ENCODE measurements around the gene SLX9. TPM values are rescaled to one million over a fixed set of nuclear protein-coding genes. Genes with fewer than 3 reads are reported as not detected.
A peak's percentile ranks its signal among the peaks of the same experiment; 100 is the strongest.

The SLX9 gene
- total and polyA plus RNA-seq, 2 donors (not counting 1 experiment from before 2014, with no cell fraction given) = 11.7 to 15.9 TPM

GRCh38 chr21:44929799-44930542 is 9.9 kb upstream of the SLX9 start:
- no peaks in the 10 kb centered on the region for H3K27me3 Mint-ChIP-seq
- peak overlapping the region; percentile 98 for H3K4me2 ChIP-seq (replicated peaks; ENCODE audit: low read depth, low read length, poor library complexity, severe bottlenecking)
- peaks cover 68% of the 10 kb centered on the region for H3K4me1 Mint-ChIP-seq
- TF ChIP-seq CTCF (IDR thresholded peaks at IDR 0.05) (no peak), EZH2 (IDR thresholded peaks at IDR 0.05; ENCODE audit: borderline replicate concordance, insufficient read depth, low read depth, low read length, poor library complexity, severe bottlenecking) (no peak)
- peak overlapping the region; percentile 78 for H3K9ac ChIP-seq (ENCODE audit: low read length)
- H3K27ac ChIP-seq (ENCODE audit: low read length in 2 of 2) = peak overlapping the region; percentile 74 to 89
- peaks cover 2% of the 10 kb centered on the region for H3K9me3 Mint-ChIP-seq (ENCODE audit: insufficient read depth)
- H2AFZ ChIP-seq (ENCODE audit: insufficient read depth, low read depth, low read length, poor library complexity, severe bottlenecking) = no peak overlapping the region
- H3K4me3 Mint-ChIP-seq = peak overlapping the region; percentile 85
- peaks cover 13% of the 10 kb centered on the region for H4K20me1 ChIP-seq (ENCODE audit: control insufficient read depth, insufficient read depth, low read length, poor library complexity, severe bottlenecking)
- WGBS (ENCODE audit: insufficient coverage) = 64% methylated on average over 6 of the region's 9 CpGs
- no peaks in the 10 kb centered on the region for H3K27me3 ChIP-seq (replicated peaks in 1 of 4; ENCODE audit: control extremely low read depth in 1 of 4, control insufficient read depth in 3 of 4, insufficient read depth in 4 of 4, low read length in 3 of 4)
- H3K4me1 ChIP-seq (ENCODE audit: control insufficient read depth in 2 of 2, insufficient read depth in 2 of 2, low read length in 2 of 2) = peaks cover 63 to 80% of the 10 kb centered on the region in 2 donors
- ATAC-seq (ENCODE audit: low read depth) (no peak), DNase-seq (peak; percentile 28)
- H3K9me3 ChIP-seq (ENCODE audit: control extremely low read depth in 1 of 3, control insufficient read depth in 2 of 3, insufficient read depth in 1 of 3, low read length in 2 of 3) = peaks cover 0 to 9% (median 0%) of the 10 kb centered on the region in 3 donors
- peak overlapping the region in 3 of 5 experiments; percentile 2 to 13 (median 3) for H3K4me3 ChIP-seq (ENCODE audit: control extremely low read depth in 1 of 5, extremely low read depth in 1 of 5, insufficient read depth in 1 of 5, low read depth in 2 of 5, low read length in 4 of 5)
- POLR2A ChIA-PET = interaction anchor here (0.7 to 2.2 kb wide), 4 partner anchors 9 to 1579 kb away, joined by 5 to 9 read pairs (median 8); partner anchors contain the start of genes ITGB2 and PTTG1IP
- intact Hi-C loops (cut with micrococcal nuclease) = loop anchor here (1.0 to 5.0 kb wide), 4 partner anchors 9 to 418 kb away; partner anchors contain the start of gene SUMO3
- CTCF ChIA-PET = interaction anchor here (0.6 to 10.6 kb wide), 6 partner anchors 15 to 207 kb away, joined by 3 to 204 read pairs (median 16); partner anchors contain the start of gene PTTG1IP
- H3K27ac Mint-ChIP-seq = peak overlapping the region; percentile 90
- peaks cover 51% of the 10 kb centered on the region for H3K79me2 ChIP-seq (ENCODE audit: control insufficient read depth, insufficient read depth, low read length)
- H3K36me3 ChIP-seq (replicated peaks in 1 of 2; ENCODE audit: control extremely low read depth in 1 of 2, control insufficient read depth in 1 of 2, extremely low read depth in 1 of 2, insufficient read depth in 2 of 2, low read length in 1 of 2) = no peaks in the 10 kb centered on the region
